Measurements from ENCODE around the gene TMEM120B.
"Not testable (repeated sequence)": the region's sequence is repeated elsewhere in the genome, so short reads cannot be mapped to it uniquely, and the experiment has no call there.

The TMEM120B gene

DNA sequence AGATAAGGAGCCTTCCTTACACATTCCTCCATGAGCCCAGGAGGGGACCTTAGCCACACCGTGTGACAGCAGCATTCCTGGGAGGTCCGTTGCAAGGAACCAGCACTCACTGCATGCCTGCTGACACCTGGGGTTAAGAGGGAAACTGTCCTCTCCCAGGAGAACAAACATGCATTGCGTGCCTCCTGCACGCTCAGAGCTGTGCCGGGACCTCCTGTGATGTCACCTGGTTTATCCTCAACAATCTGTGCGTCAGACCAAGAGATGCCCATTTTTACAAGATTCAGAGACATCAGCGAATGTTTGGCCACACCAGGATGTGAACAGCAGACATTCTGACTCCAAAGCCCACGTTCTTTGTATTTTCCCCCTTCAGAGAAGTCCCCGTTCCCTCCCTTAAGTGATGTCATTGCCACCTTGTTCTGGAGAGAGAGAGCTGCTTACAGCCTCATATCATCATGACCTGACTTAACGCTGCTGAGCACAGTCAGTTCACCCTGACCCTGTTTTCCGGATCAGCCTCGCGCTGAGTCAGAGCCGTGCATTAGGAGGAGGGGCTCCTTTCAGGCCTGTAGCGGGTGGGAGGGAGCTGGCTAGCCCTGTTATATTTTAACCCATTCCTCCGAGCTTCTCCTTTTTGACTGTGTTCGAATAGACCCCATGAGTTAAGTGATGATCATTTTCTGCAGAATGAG, 36.2 kb downstream of the TMEM120B start:
- DNase-seq = no peak

DNA sequence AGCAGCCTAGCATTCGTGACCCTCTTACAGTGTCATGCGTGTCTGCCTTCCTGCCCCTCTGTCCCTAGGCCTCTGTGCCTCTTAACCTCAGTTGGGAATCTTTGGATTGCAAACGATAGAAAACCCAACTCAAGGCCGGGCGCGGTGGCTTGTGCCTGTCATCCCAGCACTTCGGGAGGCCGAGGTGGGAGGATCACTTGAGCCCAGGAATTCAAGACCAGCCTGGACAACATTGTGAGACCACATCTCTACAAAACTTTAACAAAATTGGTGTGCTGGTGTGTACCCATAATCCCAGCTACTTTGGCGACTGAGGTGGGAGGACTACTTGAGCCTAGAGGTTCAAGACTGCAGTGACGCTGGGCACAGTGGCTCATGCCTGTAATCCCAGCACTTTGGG, 36.7 kb downstream of the TMEM120B start:
- no peak for DNase-seq

DNA sequence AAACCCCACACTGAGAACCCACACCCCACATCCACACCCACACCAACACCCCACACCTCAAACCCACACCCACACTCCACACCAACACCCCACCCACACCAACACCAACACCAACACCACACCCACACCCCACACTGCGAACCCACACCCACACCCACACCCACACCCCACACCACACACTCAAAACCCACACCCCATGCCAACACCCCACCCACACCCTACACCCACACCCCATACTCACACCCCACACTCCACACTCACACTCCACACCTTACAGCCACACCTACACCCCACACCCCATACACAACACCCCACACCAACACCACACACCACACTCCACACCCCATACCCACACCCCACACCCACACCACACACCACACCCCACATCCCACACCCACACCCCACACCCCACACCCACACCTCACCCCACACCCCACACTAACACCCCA, 38.0 kb downstream of the TMEM120B start:
- no peak for DNase-seq

GRCh38 chr12:121751034-121751433, 38.5 kb downstream of the TMEM120B start:
- DNase-seq = no peak

DNA sequence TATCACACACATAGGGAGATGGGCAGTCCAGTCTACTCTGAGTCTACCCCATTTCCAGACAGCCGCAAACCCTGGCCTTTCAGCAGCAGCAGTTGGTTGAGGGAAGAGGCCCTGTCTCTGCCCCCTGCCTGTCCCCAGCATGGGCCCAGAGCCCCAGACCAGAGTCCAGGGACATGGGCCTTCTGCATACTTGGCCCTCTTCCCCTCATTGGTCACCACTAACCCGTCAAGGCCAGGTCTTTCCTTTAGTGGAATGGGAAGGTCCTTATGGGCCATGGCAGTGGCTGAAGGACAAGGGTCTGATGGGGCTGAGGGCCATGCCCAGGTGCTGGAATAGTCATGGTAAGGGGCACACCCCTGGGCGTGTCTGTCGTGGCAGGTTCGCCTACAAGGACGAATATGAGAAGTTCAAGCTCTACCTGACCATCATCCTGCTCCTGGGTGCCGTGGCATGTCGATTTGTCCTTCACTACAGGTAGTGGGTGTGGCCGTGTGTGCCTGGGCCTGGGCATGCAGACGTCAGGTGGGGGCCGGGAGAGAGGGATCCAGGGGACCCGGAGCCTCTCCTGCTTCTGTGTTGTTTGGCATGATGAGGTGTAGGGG, 39.3 kb downstream of the TMEM120B start:
- DNase-seq = no peak

- DNase-seq = no peak
Measured at GRCh38 chr12:121753844-121754264, 41.3 kb downstream of the TMEM120B start.

DNA sequence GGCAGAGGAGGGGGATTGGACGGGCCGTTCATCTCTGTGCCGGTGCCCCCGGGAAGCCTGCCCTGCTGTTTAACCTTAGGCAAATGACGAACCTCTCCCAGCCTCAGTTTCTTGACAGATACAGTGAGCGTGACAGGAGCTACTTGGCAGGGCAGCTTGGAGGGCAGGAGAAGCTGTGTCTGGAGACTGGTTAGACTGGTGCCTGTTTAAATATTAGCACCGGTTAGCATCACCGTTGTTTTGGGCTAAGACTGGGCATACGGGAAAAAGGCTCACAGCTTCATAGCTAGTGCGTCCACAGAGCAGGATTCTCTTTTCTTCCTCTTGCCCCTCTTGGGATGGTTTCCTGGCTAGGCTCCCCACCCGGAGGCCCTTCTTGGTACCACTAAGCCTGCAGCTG, 42.3 kb downstream of the TMEM120B start:
- no peak for DNase-seq

DNA sequence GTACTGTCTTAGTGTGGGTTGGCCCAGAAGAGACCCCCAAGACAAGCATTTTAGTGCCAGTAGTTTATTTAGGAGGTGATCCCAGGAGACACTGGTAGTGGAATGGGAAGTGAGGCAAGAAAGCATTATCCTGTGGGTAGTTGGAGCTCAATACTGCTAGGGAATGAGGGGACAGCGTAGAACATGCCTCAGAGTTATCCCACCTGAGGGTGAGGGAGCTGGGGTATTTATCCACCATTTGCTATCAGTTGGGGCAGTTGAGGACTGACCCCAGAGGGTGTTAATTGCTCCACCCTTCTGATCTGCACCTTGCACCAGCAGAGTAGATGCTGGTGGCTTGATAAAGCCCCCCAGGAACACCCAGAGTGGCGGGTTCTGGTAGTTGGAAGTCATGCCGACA, 43.0 kb downstream of the TMEM120B start:
- DNase-seq = no peak

- DNase-seq = not testable (repeated sequence)
Measured at GRCh38 chr12:121758536-121758935, 46.0 kb downstream of the TMEM120B start.

GRCh38 chr12:121762269-121762668, 49.7 kb downstream of the TMEM120B start:
- no peak for DNase-seq

DNA sequence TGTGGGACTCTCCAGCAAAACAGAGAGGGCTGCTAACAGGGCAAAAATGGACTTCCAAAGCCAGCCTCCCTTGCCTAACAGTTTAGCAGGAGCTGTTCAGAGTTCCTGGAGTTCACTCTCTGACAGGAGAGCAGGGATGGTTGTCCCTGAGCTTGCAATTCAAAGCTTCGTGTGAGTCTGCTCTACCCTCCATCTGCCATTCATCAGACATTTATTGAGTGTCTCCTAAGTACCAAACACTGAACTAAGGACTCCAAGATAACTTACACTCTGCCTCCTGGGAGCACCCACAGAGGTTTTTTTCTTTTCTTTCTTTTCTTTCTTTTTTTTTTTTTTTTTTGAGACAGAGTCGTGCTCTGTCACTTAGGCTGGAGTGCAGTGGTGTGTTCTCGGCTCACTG, 52.3 kb downstream of the TMEM120B start:
- DNase-seq = no peak

GRCh38 chr12:121765573-121765972, 53.0 kb downstream of the TMEM120B start:
- DNase-seq = peak; percentile 50

DNA sequence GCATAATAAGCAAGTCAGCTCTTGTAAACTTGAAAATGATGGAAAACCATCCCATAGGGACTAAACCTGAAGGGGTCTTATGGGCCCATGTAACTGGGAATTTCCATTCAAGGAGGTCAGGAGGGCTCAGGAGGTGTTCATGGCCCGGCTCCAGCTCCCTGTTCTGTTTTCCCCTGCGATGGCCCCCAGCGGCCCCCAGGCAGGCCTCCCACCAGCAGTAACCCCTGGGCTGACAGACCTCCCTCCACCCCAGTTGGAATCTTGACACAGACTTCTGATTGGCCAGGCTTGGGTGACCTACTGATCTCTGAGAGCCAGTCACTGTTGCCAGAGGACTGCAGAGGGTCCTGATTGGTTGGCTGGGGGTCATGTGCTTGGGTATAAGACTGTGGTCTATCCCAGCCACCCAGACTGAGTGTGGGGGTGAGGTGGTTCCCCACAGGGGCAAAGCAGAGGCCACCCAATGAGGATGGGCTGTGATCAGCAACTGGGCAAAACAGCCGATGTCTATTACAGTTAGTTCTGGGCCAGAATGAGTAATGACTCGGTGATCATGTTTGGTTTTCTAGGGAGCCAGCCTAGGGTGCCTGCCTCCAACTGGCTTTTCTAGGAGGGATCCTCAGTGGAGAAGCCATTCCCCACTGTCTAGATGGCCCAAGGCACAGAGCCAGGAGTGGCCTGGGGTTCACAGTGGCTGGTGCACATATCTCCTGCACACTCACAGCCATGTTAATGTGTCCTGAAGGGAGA, 53.9 kb downstream of the TMEM120B start:
- no peak for DNase-seq

- DNase-seq = peak; percentile 94
Measured at GRCh38 chr12:121767525-121768016, 55.0 kb downstream of the TMEM120B start.

GRCh38 chr12:121769297-121769830, 56.8 kb downstream of the TMEM120B start:
- DNase-seq = no peak

DNA sequence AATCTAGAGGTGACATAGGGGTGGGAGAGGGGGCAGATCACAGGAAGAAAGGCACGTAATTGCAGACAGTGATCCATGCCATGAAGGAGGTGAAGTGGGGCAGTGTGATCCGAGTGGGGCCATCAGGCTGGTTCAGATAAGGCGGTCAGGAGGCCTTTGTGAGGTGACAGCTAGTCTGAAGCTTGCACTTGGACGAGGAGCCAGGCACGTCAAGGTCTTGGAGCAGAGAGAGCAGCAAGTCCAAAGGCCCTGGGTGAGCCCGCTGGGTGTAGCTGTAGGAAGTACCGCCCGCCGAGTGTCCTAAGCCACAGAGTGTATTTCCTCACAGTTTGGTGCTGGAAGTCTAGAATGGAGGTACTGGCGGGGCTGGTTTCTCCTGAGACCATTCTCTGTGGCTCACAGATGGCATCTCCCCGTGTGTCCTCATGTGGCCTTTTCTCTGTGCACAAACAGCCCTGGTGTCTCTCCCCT, 57.3 kb downstream of the TMEM120B start:
- peak; percentile 58 for DNase-seq

DNA sequence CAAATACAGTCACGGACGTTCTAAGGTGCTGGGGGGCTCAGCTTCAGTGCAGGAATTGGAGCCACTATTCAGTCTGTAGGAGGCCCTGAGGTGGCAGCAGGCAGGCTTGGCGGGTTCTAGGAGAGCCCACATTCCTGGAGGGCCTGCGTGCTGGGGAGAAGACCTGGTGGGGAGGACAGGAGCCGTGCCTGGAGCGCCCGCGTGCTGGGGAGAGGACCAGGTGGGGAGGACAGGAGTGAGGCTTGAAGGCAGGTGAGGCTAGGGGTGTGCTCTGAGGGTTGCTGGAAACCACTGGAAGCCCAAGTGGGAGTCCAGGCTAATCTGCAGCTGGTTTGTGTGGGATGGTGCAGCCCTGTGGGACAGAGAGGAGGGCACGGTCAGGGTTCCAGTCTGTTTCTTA, 57.8 kb downstream of the TMEM120B start:
- DNase-seq = no peak

DNA sequence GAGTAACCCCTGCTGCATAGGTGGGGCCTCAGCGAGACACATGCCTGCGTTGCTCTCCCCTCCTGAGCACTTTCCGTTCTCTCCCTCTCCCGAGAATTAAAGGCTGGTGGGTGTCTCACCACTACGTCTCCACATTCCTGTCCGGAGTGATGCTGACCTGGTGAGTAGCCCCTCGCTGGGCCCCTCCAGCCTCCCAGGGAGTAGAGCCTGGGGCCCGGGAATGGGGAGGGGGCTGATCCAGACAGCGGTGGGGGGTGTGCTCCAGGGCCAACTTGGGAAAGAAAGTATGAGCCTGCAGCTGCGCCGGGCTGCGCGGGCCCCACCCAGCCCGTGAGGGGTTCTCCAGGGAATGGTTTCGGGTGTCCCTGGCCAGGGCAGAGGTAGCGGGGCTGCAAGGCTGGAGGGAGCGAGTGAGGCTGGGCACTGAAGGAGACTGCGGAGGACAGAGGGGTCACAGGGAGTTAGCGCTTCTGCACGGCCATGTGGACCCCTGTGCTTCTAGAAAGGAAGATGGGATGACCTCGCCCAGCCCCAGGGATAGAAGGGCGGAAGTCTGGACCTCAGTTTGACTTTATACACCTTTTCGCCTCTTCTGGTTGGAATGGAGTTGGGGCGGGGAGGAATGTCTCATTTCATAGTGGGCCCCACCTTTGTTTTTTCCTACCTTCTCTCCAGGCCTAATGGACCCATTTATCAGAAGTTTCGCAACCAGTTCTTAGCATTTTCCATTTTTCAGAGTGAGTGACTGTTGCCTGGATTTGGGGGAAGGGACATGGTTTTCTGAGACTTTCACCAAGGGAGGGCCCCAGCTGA, 58.5 kb downstream of the TMEM120B start:
- DNase-seq = no peak

DNA sequence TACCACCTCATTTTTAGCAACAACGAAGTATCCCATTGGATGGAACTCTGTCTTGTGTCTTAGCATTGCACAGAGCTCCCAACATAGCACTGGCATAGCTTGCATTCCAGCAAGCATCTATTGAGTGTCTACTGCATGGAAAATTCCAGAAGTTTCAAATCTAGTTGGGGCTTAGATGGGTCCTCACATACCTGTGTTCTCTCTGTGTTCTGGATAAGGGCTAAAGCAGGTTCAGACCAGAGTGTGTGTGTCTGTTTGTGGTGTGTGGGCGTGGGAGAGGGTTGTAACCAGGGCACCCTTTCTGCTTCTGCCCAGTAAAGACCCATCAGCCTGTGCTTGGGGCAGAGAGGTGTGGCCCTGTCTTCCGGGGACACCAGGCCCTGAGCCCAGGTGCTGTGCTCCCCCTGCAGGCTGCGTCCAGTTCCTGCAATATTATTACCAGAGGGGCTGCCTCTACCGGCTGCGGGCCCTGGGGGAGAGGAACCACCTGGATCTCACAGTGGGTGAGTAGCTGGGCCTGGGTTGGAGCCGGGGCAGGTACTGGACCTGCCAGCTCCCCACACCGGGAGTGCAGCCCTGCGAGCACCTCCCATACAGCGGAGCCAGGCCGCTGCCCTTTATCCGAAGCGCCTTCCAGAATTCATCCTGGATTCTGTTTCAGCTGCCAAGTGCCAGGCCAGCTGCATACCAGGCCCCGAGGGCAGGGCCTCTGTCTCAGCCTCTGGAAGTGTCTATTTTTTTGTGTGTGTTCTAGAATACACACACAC, 60.6 kb downstream of the TMEM120B start:
- DNase-seq = peak; percentile 49

- DNase-seq = no peak
Measured at GRCh38 chr12:121774968-121775474, 62.5 kb downstream of the TMEM120B start.

- no peak for DNase-seq
Measured at GRCh38 chr12:121775501-121775900, 62.9 kb downstream of the TMEM120B start.

Data from NCI-H1694 (cell line).